HepG2 (cell line): ENCODE results near the gene SEC24B. TPM values are rescaled to one million over a fixed set of nuclear protein-coding genes. Genes with fewer than 3 reads are reported as not detected.

Experiments used
- ATAC-seq: fragments of 200-7000 bp; cut with Tn5 transposase; 3 replicates; pipeline ENCODE4 v1.9.1; 2020; ENCODE audit warnings: mild to moderate bottlenecking, moderate library complexity
- BruUV-seq: library from RNA; stranded (reverse); fragments of 400-500 nt; replicated peaks from 2 replicates; lab custom pipeline; 2021; lab: Mats Ljungman, UMichigan
- CTCF ChIA-PET: fragments of 300-600 bp; formaldehyde crosslinking; extraction: SDS; loops from one replicate; lab custom pipeline; 2021; ENCODE audit warnings: low total read pairs, inconsistent platforms, low intra/inter-chr PET ratio; lab: Yijun Ruan, JAX
- POLR2A ChIA-PET: fragments of 350-600 bp; sonication (Branson Sonifier 250); formaldehyde crosslinking; loops from one replicate; lab custom pipeline; 2020; ENCODE audit warnings: antibody characterized with exemption, inconsistent platforms; lab: Yijun Ruan, JAX
- DNase-seq: peaks from one replicate; pipeline ENCODE4 v3.0.0-alpha.2; 2015; ENCODE audit warnings: low spot score
- FAIRE-seq: peaks from 3 replicates; lab custom pipeline; 2011; peaks lifted over from hg19 to GRCh38; lab: Jason Lieb, UNC
- H2AFZ ChIP-seq: one replicate; pipeline ENCODE4 v1.6.1; 2011; ENCODE audit warnings: low read length, inconsistent platforms
- H3K27ac ChIP-seq: fragments of 300-600 bp; 3 replicates; pipeline ENCODE4 v1.8.0; 2011; ENCODE audit warnings: mixed run types, mild to moderate bottlenecking, mixed read lengths, low read length, inconsistent platforms; ENCODE audit not compliant: insufficient read depth; ENCODE audit errors: extremely low read length
- H3K27me3 ChIP-seq, 2 experiments: fragments of 200-600 bp in 1 of 2; 2 replicates in 1 of 2; 3 replicates in 1 of 2; pipeline versions ENCODE4 v1.6.0 to v1.8.0; 2011; ENCODE audit warnings: low read length in 2 of 2, mild to moderate bottlenecking in 2 of 2, moderate library complexity in 2 of 2, inconsistent platforms in 1 of 2; ENCODE audit not compliant: insufficient read depth in 2 of 2, control insufficient read depth in 1 of 2
- H3K36me3 ChIP-seq, 2 experiments: fragments of 200-600 bp in 1 of 2; replicated peaks in 1 of 2; 2 replicates in 1 of 2; 3 replicates in 1 of 2; pipeline versions ENCODE4 v1.5.1 to v1.8.0; 2011; ENCODE audit warnings: low read length in 2 of 2, inconsistent platforms in 1 of 2; ENCODE audit not compliant: insufficient read depth in 2 of 2, control insufficient read depth in 1 of 2
- H3K4me1 ChIP-seq: 2 replicates; pipeline ENCODE4 v1.5.1; 2012; ENCODE audit warnings: low read length, inconsistent platforms; ENCODE audit not compliant: insufficient read depth
- H3K4me2 ChIP-seq: 2 replicates; pipeline ENCODE4 v1.6.0; 2011; ENCODE audit warnings: low read depth, low read length, inconsistent platforms
- H3K4me3 ChIP-seq, 3 experiments: fragments of 200-600 bp in 1 of 3; sonication (generic), shearing (Covaris generic) in 1 of 3; replicated peaks in 1 of 3; 2 replicates each; pipeline ENCODE4 v1.5.1; 2011 to 2016; ENCODE audit warnings: low read length in 3 of 3, inconsistent platforms in 2 of 3, low read depth in 2 of 3, mild to moderate bottlenecking in 2 of 3, control low read depth in 1 of 3, mixed read lengths in 1 of 3; ENCODE audit not compliant: insufficient read depth in 1 of 3
- H3K79me2 ChIP-seq: one replicate; pipeline ENCODE4 v1.6.1; 2011; ENCODE audit warnings: low read length, inconsistent platforms; ENCODE audit not compliant: insufficient read depth
- H3K9ac ChIP-seq: 2 replicates; pipeline ENCODE4 v1.6.0; 2011; ENCODE audit warnings: mild to moderate bottlenecking, low read depth, low read length, inconsistent platforms; ENCODE audit not compliant: insufficient read depth
- H3K9me3 ChIP-seq: 2 replicates; pipeline ENCODE4 v1.5.1; 2012; ENCODE audit warnings: mild to moderate bottlenecking, low read length
- H4K20me1 ChIP-seq: 2 replicates; pipeline ENCODE4 v1.6.0; 2011; ENCODE audit warnings: inconsistent platforms, mild to moderate bottlenecking, low read length, moderate library complexity; ENCODE audit not compliant: insufficient read depth
- EP300 ChIP-seq, 3 experiments: sonication (generic) in 1 of 3; formaldehyde crosslinking in 1 of 3; IDR thresholded peaks; 2 replicates each; pipeline versions ENCODE4 v1.5.1 to v1.6.1; 2011 to 2020; ENCODE audit warnings: low read depth in 2 of 3, low read length in 2 of 3, borderline replicate concordance in 1 of 3, improper control_type of control experiment in 1 of 3, mild to moderate bottlenecking in 1 of 3, missing genetic modification reagents in 1 of 3, moderate library complexity in 1 of 3
- JDP2 ChIP-seq: sonication (generic); formaldehyde crosslinking; IDR thresholded peaks from 2 replicates; pipeline ENCODE4 v1.8.1; 2022; ENCODE audit warnings: missing genetic modification reagents, borderline replicate concordance
- KLF15 ChIP-seq: sonication (generic); formaldehyde crosslinking; IDR thresholded peaks from 2 replicates; pipeline ENCODE4 v1.8.1; 2023; ENCODE audit warnings: borderline replicate concordance, mild to moderate bottlenecking, inconsistent platforms, missing genetic modification reagents, mixed read lengths
- RBM39 ChIP-seq: fragments of 200-400 bp; formaldehyde crosslinking; IDR thresholded peaks from one replicate; pipeline ENCODE4 v1.6.1; 2018; ENCODE audit warnings: antibody characterized with exemption, mild to moderate bottlenecking, low read depth, low read length; ENCODE audit not compliant: poor library complexity, severe bottlenecking
- SMYD3 ChIP-seq: sonication (generic); formaldehyde crosslinking; IDR thresholded peaks from 2 replicates; pipeline ENCODE4 v1.8.1; 2023; ENCODE audit warnings: mild to moderate bottlenecking, missing genetic modification reagents
- STAG1 ChIP-seq: sonication (generic); formaldehyde crosslinking; IDR thresholded peaks from 2 replicates; pipeline ENCODE4 v1.4.0; 2020; ENCODE audit warnings: missing genetic modification reagents
- TCF12 ChIP-seq, 2 experiments: fragments of 450-650 bp in 1 of 2; sonication (generic) in 1 of 2; formaldehyde crosslinking in 1 of 2; IDR thresholded peaks; 2 replicates each; pipeline versions ENCODE4 v1.6.1 to v1.8.0; 2017 to 2022; ENCODE audit warnings: antibody characterized with exemption in 1 of 2, mild to moderate bottlenecking in 1 of 2, missing genetic modification reagents in 1 of 2, moderate library complexity in 1 of 2
- YEATS4 ChIP-seq: sonication (generic); formaldehyde crosslinking; IDR thresholded peaks from 2 replicates; pipeline ENCODE4 v1.4.0; 2020; ENCODE audit warnings: missing genetic modification reagents, borderline replicate concordance
- ZBTB21 ChIP-seq: sonication (generic); formaldehyde crosslinking; IDR thresholded peaks from 2 replicates; pipeline ENCODE4 v1.4.0; 2020; ENCODE audit warnings: missing genetic modification reagents
- ZGPAT ChIP-seq: IDR thresholded peaks from 2 replicates; pipeline ENCODE4 v1.6.1; 2016; ENCODE audit warnings: mild to moderate bottlenecking
- ZNF282 ChIP-seq: fragments of 450-650 bp; IDR thresholded peaks from 2 replicates; pipeline ENCODE4 v1.6.1; 2018; ENCODE audit not compliant: partially characterized antibody
- ZNF431 ChIP-seq: sonication (generic); formaldehyde crosslinking; IDR thresholded peaks from 2 replicates; pipeline ENCODE4 v1.9.0; 2022; ENCODE audit warnings: missing genetic modification reagents, low read depth, mild to moderate bottlenecking, borderline replicate concordance
- ZNF580 ChIP-seq: IDR thresholded peaks from 2 replicates; pipeline ENCODE4 v1.6.1; 2016; ENCODE audit warnings: low read depth, borderline replicate concordance
- ZNF7 ChIP-seq: IDR thresholded peaks from 2 replicates; pipeline ENCODE4 v1.6.1; 2016; ENCODE audit warnings: missing biosample characterization, missing genetic modification reagents
- ZNF747 ChIP-seq: sonication (generic); formaldehyde crosslinking; IDR thresholded peaks from 2 replicates; pipeline ENCODE4 v1.8.1; 2023; ENCODE audit warnings: missing genetic modification reagents, mild to moderate bottlenecking, borderline replicate concordance
- ZNF773 ChIP-seq: sonication (generic); formaldehyde crosslinking; IDR thresholded peaks from 2 replicates; pipeline ENCODE4 v1.4.0; 2020; ENCODE audit warnings: missing genetic modification reagents, borderline replicate concordance
- WGBS: methylation state at CpG from one replicate; pipeline ENCODE4 v1.1.6; 2017; ENCODE audit warnings: low lambda C conversion rate; 5-methylcytosine and 5-hydroxymethylcytosine counted together
- in situ Hi-C: cut with HindIII; loops from 2 replicates; pipeline ENCODE4 v1.10.0; 2017; ENCODE audit warnings: low pct_unique_long_range_greater_than_20kb; ENCODE audit not compliant: extremely low pct_ligation_motif_present
- intact Hi-C: fragments of 100-400 bp; cut with micrococcal nuclease; formaldehyde crosslinking; loops from one replicate; pipeline ENCODE4 v1.10.0; 2022; ENCODE audit not compliant: unreplicated experiment
- polyA plus RNA-seq, 8 experiments: library from polyadenylated mRNA; depleted of rRNA in 3 of 8; stranded (reverse) in 7 of 8; unstranded in 1 of 8; fragments of >200 nt; fragmentation: Illumina TruSeq in 4 of 8; extraction: Trizol in 4 of 8; gene quantifications; 2 replicates each; pipeline versions ENCODE4 v1.2.1 to v1.2.3, GENCODE V29; 2011 to 2016; ENCODE audit warnings: low read depth in 4 of 8, missing spikeins in 1 of 8, mixed read lengths in 1 of 8; ENCODE audit not compliant: insufficient read depth in 1 of 8
- total RNA-seq, 5 experiments: library from RNA; depleted of rRNA; stranded (reverse); fragments of >200 nt; fragmentation: Illumina TruSeq; extraction: Trizol; gene quantifications; 2 replicates each; pipeline ENCODE4 v1.2.3, GENCODE V29; 2016; ENCODE audit warnings: low read depth in 1 of 5

Gene SEC24B
- total and polyA plus RNA-seq, 2 of the 13 experiments (the other 11 are each of a cell fraction or from before 2014, with no cell fraction given), result 14.6 to 39.0 TPM

GRCh38 chr4:109553130-109553529 lies 119.5 kb downstream of the SEC24B start (continued):
- TF ChIP-seq ZGPAT (CRISPR knock-in tag) (no peak), ZNF773 (CRISPR knock-in tag) (no peak), SMYD3 (no peak)

- ChIA-PET POLR2A (no interaction called here), CTCF (no interaction called here)
- no peaks in the 10 kb centered on the region for H4K20me1 ChIP-seq
- no peaks in the 10 kb centered on the region for H3K9me3 ChIP-seq
- H3K4me3 ChIP-seq, result no peak overlapping the region
- no peak overlapping the region for H3K4me2 ChIP-seq
- no peaks in the 10 kb centered on the region for H3K36me3 ChIP-seq
- no peaks in the 10 kb centered on the region for H3K79me2 ChIP-seq
- no peak overlapping the region for H2AFZ ChIP-seq
- 83% methylated on average over 3 of the region's 3 CpGs for WGBS
- no peaks in the 10 kb centered on the region for H3K27me3 ChIP-seq
- ATAC-seq (no peak), FAIRE-seq (no peak)
- in situ Hi-C loops, result loop anchor here (25.0 kb wide), 1 partner anchor 257 kb away; the partner anchor contains the start of genes CFI and GAR1
- TF ChIP-seq ZNF282 (no peak), EP300 (IDR thresholded peaks at IDR 0.05; ENCODE audit: low read depth in 2 of 2, low read length in 2 of 2) (no peak), EP300 (CRISPR knock-in tag; IDR thresholded peaks at IDR 0.05; ENCODE audit: borderline replicate concordance) (no peak), TCF12 (IDR thresholded peaks at IDR 0.05) (no peak), TCF12 (CRISPR knock-in tag; IDR thresholded peaks at IDR 0.05) (no peak), RBM39 (no peak), JDP2 (CRISPR knock-in tag) (no peak), STAG1 (CRISPR knock-in tag) (no peak), ZNF431 (CRISPR knock-in tag) (no peak), ZNF580 (CRISPR knock-in tag) (no peak), ZBTB21 (no peak), ZNF7 (no peak), YEATS4 (CRISPR knock-in tag) (no peak), KLF15 (CRISPR knock-in tag) (no peak), ZNF747 (CRISPR knock-in tag) (no peak)
- TF ChIP-seq, all 625 proteins: peak for 0
- no peak for DNase-seq
- Histone ChIP-seq H3K27ac (no peak overlapping the region), H3K9ac (no peak overlapping the region), H3K4me1 (no peaks in the 10 kb centered on the region)
- intact Hi-C loops, result no loop called here
- BruUV-seq, result no TSS peak
These were observed 121.4 kb downstream of the SEC24B start for GRCh38 chr4:109554971-109555370.
